Suprapubic skin (tissue), 4 donors: ENCODE measurements around the gene METTL25.

Source experiments
- CTCF ChIP-seq, 2 donors: fragments of 200-600 bp in 1 of 2; fragments of 450-650 bp in 1 of 2; sonication (generic) in 1 of 2; IDR thresholded peaks; one replicate each; pipeline ENCODE4 v1.5.1; 2016 to 2019; ENCODE audit warnings: antibody characterized with exemption in 2 of 2, mild to moderate bottlenecking in 1 of 2, moderate library complexity in 1 of 2
- EP300 ChIP-seq: sonication (generic); formaldehyde crosslinking; IDR thresholded peaks from one replicate; pipeline ENCODE4 v1.6.1; 2017; ENCODE audit warnings: antibody characterized with exemption
- POLR2A ChIP-seq, 2 donors: fragments of 450-650 bp; IDR thresholded peaks; one replicate each; pipeline ENCODE4 v1.6.1; 2017; ENCODE audit warnings: antibody characterized with exemption in 2 of 2, mild to moderate bottlenecking in 2 of 2, moderate library complexity in 2 of 2
- POLR2AphosphoS5 ChIP-seq, 3 donors: sonication (generic); formaldehyde crosslinking; IDR thresholded peaks; one replicate each; pipeline ENCODE4 v1.6.1; 2017; ENCODE audit warnings: antibody characterized with exemption in 3 of 3

GRCh38 chr12:82481954-82482353 lies 123.6 kb downstream of the METTL25 start:
- TF ChIP-seq CTCF (IDR thresholded peaks at IDR 0.05) (no peak), POLR2AphosphoS5 (IDR thresholded peaks at IDR 0.05) (no peak), EP300 (no peak), POLR2A (IDR thresholded peaks at IDR 0.05) (no peak)
